GM13976 (cell line): ENCODE results near the gene MT1F.

ENCODE experiments used
- DNase-seq: peaks from one replicate; pipeline ENCODE4 v3.0.0; 2012; ENCODE audit warnings: low spot score
- in situ Hi-C: fragments of 300-500 bp; cut with MboI; formaldehyde crosslinking; loops from one replicate; pipeline ENCODE4 v1.12.0; 2022; ENCODE audit warnings: low sequenced_read_pairs, mixed read lengths, inconsistent platforms; ENCODE audit not compliant: unreplicated experiment
- TF ChIP-seq, protein P1 (sequence below): IDR thresholded peaks from 2 replicates; pipeline ENCODE4 v1.5.1; 2012; ENCODE audit warnings: borderline replicate concordance, mild to moderate bottlenecking; ENCODE audit not compliant: insufficient read depth; ENCODE audit errors: extremely low read depth, missing control alignments, control extremely low read depth

The MT1F gene

GRCh38 chr16:56690420-56691122, 32.8 kb downstream of the MT1F start:
- TF ChIP-seq, protein P1, sequence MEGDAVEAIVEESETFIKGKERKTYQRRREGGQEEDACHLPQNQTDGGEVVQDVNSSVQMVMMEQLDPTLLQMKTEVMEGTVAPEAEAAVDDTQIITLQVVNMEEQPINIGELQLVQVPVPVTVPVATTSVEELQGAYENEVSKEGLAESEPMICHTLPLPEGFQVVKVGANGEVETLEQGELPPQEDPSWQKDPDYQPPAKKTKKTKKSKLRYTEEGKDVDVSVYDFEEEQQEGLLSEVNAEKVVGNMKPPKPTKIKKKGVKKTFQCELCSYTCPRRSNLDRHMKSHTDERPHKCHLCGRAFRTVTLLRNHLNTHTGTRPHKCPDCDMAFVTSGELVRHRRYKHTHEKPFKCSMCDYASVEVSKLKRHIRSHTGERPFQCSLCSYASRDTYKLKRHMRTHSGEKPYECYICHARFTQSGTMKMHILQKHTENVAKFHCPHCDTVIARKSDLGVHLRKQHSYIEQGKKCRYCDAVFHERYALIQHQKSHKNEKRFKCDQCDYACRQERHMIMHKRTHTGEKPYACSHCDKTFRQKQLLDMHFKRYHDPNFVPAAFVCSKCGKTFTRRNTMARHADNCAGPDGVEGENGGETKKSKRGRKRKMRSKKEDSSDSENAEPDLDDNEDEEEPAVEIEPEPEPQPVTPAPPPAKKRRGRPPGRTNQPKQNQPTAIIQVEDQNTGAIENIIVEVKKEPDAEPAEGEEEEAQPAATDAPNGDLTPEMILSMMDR, result no peak
- in situ Hi-C loops, result no loop called here
- DNase-seq, result no peak

- TF ChIP-seq, protein P1, result no peak
- in situ Hi-C loops, result no loop called here
- DNase-seq, result no peak
These were observed 34.1 kb downstream of the MT1F start for GRCh38 chr16:56691885-56692284.

DNA sequence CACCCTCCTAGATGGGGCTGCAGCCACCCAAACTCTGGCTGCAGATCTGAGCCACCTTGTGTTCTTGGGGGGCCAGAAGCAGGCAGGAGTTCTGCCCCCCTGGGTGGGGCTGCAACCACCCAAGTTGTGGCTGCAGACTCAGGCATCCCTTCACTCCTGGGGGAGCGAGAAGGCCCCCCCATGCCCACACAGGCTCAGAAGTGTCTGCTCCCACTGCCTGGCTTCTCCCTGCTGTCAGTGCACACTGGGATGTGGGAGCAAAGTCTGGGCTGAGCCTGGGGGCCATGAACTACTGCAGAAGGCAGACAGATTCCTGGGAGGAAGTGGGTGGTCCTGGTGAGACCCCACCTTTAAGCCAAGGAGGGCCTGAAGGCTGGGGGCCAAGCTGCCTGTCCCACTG, 37.5 kb downstream of the MT1F start:
- in situ Hi-C loops, result no loop called here
- TF ChIP-seq, protein P1, result no peak
- DNase-seq, result no peak

DNA sequence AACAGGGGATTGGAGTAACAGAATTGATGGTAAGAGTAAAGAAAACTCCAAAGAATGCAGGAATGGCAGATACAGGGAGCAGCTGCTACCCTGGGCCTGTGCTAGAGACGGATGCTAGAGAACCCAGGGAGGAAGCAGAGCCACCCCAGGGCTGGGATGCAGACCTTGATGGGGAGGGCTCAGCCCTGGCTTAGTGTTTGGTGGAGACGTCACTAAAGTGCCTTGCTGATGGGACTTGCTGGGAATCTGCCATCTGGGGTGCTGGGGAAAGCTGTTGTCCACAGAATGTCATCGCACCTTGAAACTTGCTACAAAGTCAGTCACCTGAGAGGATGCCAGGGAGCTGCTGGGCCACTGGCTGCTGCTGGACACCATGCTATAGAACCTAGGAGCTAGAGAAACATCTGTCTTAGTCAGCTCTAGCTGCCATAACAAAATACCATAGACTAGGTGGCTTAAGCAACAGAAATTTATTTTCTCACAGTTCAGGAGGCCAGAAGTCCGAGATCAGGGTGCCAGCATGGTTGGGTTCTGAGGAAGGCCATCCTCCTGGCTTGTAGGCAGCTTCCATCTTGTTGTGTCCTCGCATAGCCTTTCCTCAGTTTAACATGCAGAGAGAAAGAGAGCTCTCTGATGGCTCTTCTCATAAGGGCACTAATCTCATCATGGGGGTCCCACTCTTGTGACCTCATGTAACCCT, 39.8 kb downstream of the MT1F start:
- TF ChIP-seq, protein P1, result no peak
- in situ Hi-C loops, result no loop called here
- DNase-seq, result no peak

- TF ChIP-seq, protein P1, result no peak
- DNase-seq, result no peak
- in situ Hi-C loops, result loop anchor here (10.0 kb wide), 1 partner anchor 125 kb away; no protein-coding TSS in a partner anchor
These were observed 42.4 kb downstream of the MT1F start for GRCh38 chr16:56700195-56700594.

GRCh38 chr16:56700631-56701030, 42.9 kb downstream of the MT1F start:
- TF ChIP-seq, protein P1, result no peak
- no peak for DNase-seq
- in situ Hi-C loops, result loop anchor here (10.0 kb wide), 1 partner anchor 126 kb away; no protein-coding TSS in a partner anchor

GRCh38 chr16:56701534-56701933, 43.8 kb downstream of the MT1F start:
- TF ChIP-seq, protein P1, result no peak
- no peak for DNase-seq
- in situ Hi-C loops, result loop anchor here (10.0 kb wide), 1 partner anchor 127 kb away; no protein-coding TSS in a partner anchor
